GM12878 (cell line): ENCODE measurements around the gene COASY. TPM values are rescaled to one million over a fixed set of nuclear protein-coding genes. Genes with fewer than 3 reads are reported as not detected.

Experiments used
- ATAC-seq: fragments of 200-7000 bp; cut with Tn5 transposase; 3 replicates; pipeline ENCODE4 v1.9.1; 2020; ENCODE audit warnings: mild to moderate bottlenecking, moderate library complexity
- BruUV-seq: library from RNA; stranded (reverse); fragments of 400-500 nt; replicated peaks from 2 replicates; lab custom pipeline; 2021; lab: Mats Ljungman, UMichigan
- CTCF ChIA-PET: fragments of 300-600 bp; sonication (Branson Sonifier 250); formaldehyde crosslinking; extraction: SDS; loops from one replicate; lab custom pipeline; 2021; ENCODE audit warnings: inconsistent platforms; lab: Yijun Ruan, JAX
- POLR2A ChIA-PET: fragments of 350-600 bp; formaldehyde crosslinking; extraction: SDS; loops from one replicate; lab custom pipeline; 2021; ENCODE audit warnings: inconsistent platforms; lab: Charles Lee
- RAD21 ChIA-PET: fragments of 300-600 bp; sonication (Branson Sonifier 250); formaldehyde crosslinking; loops from one replicate; lab custom pipeline; 2023; ENCODE audit warnings: antibody characterized with exemption; ENCODE audit not compliant: unreplicated experiment; lab: Charles Lee
- SMC1A ChIA-PET: fragments of 300-600 bp; sonication (Branson Sonifier 250); formaldehyde crosslinking; loops from one replicate; lab custom pipeline; 2023; ENCODE audit not compliant: unreplicated experiment, uncharacterized antibody; lab: Charles Lee
- DNase-seq: peaks from one replicate; pipeline ENCODE4 v3.0.0-alpha.2; 2011; ENCODE audit warnings: low read depth, low spot score
- FAIRE-seq: peaks from 3 replicates; lab custom pipeline; 2011; peaks lifted over from hg19 to GRCh38; lab: Jason Lieb, UNC
- H2AFZ ChIP-seq: 2 replicates; pipeline ENCODE4 v1.6.0; 2011; ENCODE audit warnings: low read depth, low read length, control low read depth; ENCODE audit not compliant: control insufficient read depth
- H3K27ac ChIP-seq: 2 replicates; pipeline ENCODE4 v1.5.1; 2011; ENCODE audit warnings: control low read depth; ENCODE audit not compliant: control insufficient read depth, insufficient read depth
- H3K27me3 ChIP-seq, 2 experiments: replicated peaks in 1 of 2; 2 replicates each; pipeline versions ENCODE4 v1.6.0 to v1.6.1; 2011; ENCODE audit warnings: low read length in 1 of 2; ENCODE audit not compliant: control insufficient read depth in 2 of 2, insufficient read depth in 2 of 2
- H3K36me3 ChIP-seq, 2 experiments: 2 replicates each; pipeline ENCODE4 v1.5.1; 2011; ENCODE audit warnings: low read length in 1 of 2; ENCODE audit not compliant: control insufficient read depth in 2 of 2, insufficient read depth in 2 of 2
- H3K4me1 ChIP-seq: 2 replicates; pipeline ENCODE4 v1.6.1; 2011; ENCODE audit warnings: mild to moderate bottlenecking, low read length, moderate library complexity, mixed read lengths; ENCODE audit not compliant: control insufficient read depth, insufficient read depth
- H3K4me2 ChIP-seq: 2 replicates; pipeline ENCODE4 v1.6.0; 2011; ENCODE audit warnings: control low read depth; ENCODE audit not compliant: control insufficient read depth, insufficient read depth
- H3K4me3 ChIP-seq: fragments of 200-600 bp; sonication (generic); 2 replicates; pipeline ENCODE4 v1.5.1; 2016
- H3K79me2 ChIP-seq: 2 replicates; pipeline ENCODE4 v1.6.0; 2011; ENCODE audit warnings: low read length; ENCODE audit not compliant: control insufficient read depth, insufficient read depth
- H3K9ac ChIP-seq: 2 replicates; pipeline ENCODE4 v1.8.0; 2011; ENCODE audit warnings: low read length, control low read depth, mixed read lengths; ENCODE audit not compliant: control insufficient read depth, insufficient read depth
- H3K9me3 ChIP-seq: replicated peaks from 3 replicates; pipeline ENCODE4 v1.5.1; 2011; ENCODE audit warnings: mild to moderate bottlenecking, low read length; ENCODE audit not compliant: control insufficient read depth, insufficient read depth
- H4K20me1 ChIP-seq: 2 replicates; pipeline ENCODE4 v1.6.0; 2011; ENCODE audit not compliant: control insufficient read depth, insufficient read depth
- EED ChIP-seq: sonication (generic); IDR thresholded peaks from 2 replicates; pipeline ENCODE4 v1.6.1; 2016; ENCODE audit warnings: antibody characterized with exemption, low read depth
- FOXK2 ChIP-seq: fragments of 450-650 bp; IDR thresholded peaks from 2 replicates; pipeline ENCODE4 v1.6.1; 2017; ENCODE audit warnings: mild to moderate bottlenecking, moderate library complexity
- KAT2A ChIP-seq: conservative IDR thresholded peaks from 2 replicates; pipeline ENCODE4 v1.6.1; 2011; ENCODE audit warnings: low read depth, low read length; ENCODE audit not compliant: control insufficient read depth
- ZBTB11 ChIP-seq: fragments of 450-650 bp; formaldehyde crosslinking; IDR thresholded peaks from 2 replicates; pipeline ENCODE4 v1.5.0; 2022; ENCODE audit warnings: mild to moderate bottlenecking, missing genetic modification characterization
- WGBS: methylation state at CpG from one replicate; pipeline ENCODE4 v1.1.6; 2016; ENCODE audit warnings: low lambda C conversion rate; ENCODE audit not compliant: insufficient replicate concordance, insufficient coverage; ENCODE audit errors: missing lambda C conversion rate; 5-methylcytosine and 5-hydroxymethylcytosine counted together
- in situ Hi-C: fragments of 300-500 bp; cut with MboI; formaldehyde crosslinking; loops from 9 replicates; pipeline ENCODE4 v1.14.3; 2018; ENCODE audit warnings: mixed read lengths
- intact Hi-C: fragments of 100-400 bp; cut with micrococcal nuclease; formaldehyde crosslinking; loops from one replicate; pipeline ENCODE4 v1.14.2; 2022; ENCODE audit not compliant: unreplicated experiment
- polyA plus RNA-seq, 11 experiments: library from polyadenylated mRNA; depleted of rRNA in 4 of 11; unstranded in 6 of 11; stranded (reverse) in 5 of 11; fragments of >200 nt; fragmentation: Nextera tagmentation in 4 of 11; fragmentation: Illumina TruSeq in 1 of 11; extraction: Ambion mirVana in 4 of 11; extraction: Trizol in 1 of 11; gene quantifications; 1 replicate in 1 of 11; 2 replicates in 10 of 11; pipeline versions ENCODE4 v1.2.1 to v1.2.3, GENCODE V29; 2011 to 2016; ENCODE audit warnings: inconsistent platforms in 2 of 11, missing spikeins in 2 of 11, low read depth in 1 of 11
- total RNA-seq, 4 experiments: library from RNA; depleted of rRNA in 3 of 4; stranded (reverse); fragments of >200 nt in 3 of 4; fragmentation: Illumina TruSeq in 1 of 4; extraction: Trizol in 1 of 4; gene quantifications; 2 replicates each; pipeline versions ENCODE4 v1.2.1 to v1.2.3, GENCODE V29; 2013 to 2021

Gene COASY
- total and polyA plus RNA-seq, 10 of the 15 experiments (the other 5 are each of a cell fraction or from before 2014, with no cell fraction given), result 18.6 to 93.9 (median 43.2) TPM

GRCh38 chr17:42574463-42574862 lies 12.5 kb downstream of the COASY start:
- ChIA-PET POLR2A (interaction anchor here (1.5 kb wide), 1 partner anchor 44 kb away, joined by 3 read pairs; no protein-coding TSS in a partner anchor), CTCF (interaction anchor here (1.0 to 6.8 kb wide), 2 partner anchors 12 to 186 kb away, joined by 3 to 164 read pairs; partner anchors contain the start of genes COASY and RAMP2), RAD21 (no interaction called here), SMC1A (interaction anchor here (1.3 kb wide), 1 partner anchor 33 kb away, joined by 3 read pairs; no protein-coding TSS in a partner anchor)
- TF ChIP-seq EED (no peak), KAT2A (no peak), ZBTB11 (CRISPR knock-in tag) (no peak), FOXK2 (no peak)
- Histone ChIP-seq H3K4me3 (no peak overlapping the region), H4K20me1 (peaks cover 2% of the 10 kb centered on the region; the same call in 1 of the 2 replicates), H3K27me3 (no peaks in the 10 kb centered on the region), H2AFZ (no peak overlapping the region), H3K9me3 (no peaks in the 10 kb centered on the region), H3K79me2 (peaks cover 16% of the 10 kb centered on the region), H3K4me2 (no peak overlapping the region), H3K4me1 (peaks cover 4% of the 10 kb centered on the region), H3K36me3 (peaks cover 17 to 29% of the 10 kb centered on the region in 2 experiments), H3K9ac (no peak overlapping the region), H3K27ac (no peak overlapping the region)
- in situ Hi-C loops (loop anchor here (10.0 kb wide), 1 partner anchor 190 kb away; the partner anchor contains the start of gene RAMP2), intact Hi-C loops (loop anchor here (10.0 kb wide), 1 partner anchor 360 kb away; no protein-coding TSS in a partner anchor)
- no peak for ATAC-seq
- BruUV-seq, result no TSS peak
- FAIRE-seq, result no peak
- 94% methylated on average over 3 of the region's 3 CpGs for WGBS
- DNase-seq, result no peak
